Stimulated activated CD8-positive, alpha-beta memory T cell treated with anti-CD3 and anti-CD28 coated beads, Interleukin-15, amount 100 ng/mL, for 24 hours (primary cell): Measurements from ENCODE around the gene NEBL.
"Not testable (repeated sequence)": the region's sequence is repeated elsewhere in the genome, so short reads cannot be mapped to it uniquely, and the experiment has no call there.

ENCODE experiments used
- DNase-seq: peaks from one replicate; pipeline ENCODE4 v3.0.0-alpha.2; 2020; ENCODE audit warnings: low read depth

The NEBL gene, protein sequence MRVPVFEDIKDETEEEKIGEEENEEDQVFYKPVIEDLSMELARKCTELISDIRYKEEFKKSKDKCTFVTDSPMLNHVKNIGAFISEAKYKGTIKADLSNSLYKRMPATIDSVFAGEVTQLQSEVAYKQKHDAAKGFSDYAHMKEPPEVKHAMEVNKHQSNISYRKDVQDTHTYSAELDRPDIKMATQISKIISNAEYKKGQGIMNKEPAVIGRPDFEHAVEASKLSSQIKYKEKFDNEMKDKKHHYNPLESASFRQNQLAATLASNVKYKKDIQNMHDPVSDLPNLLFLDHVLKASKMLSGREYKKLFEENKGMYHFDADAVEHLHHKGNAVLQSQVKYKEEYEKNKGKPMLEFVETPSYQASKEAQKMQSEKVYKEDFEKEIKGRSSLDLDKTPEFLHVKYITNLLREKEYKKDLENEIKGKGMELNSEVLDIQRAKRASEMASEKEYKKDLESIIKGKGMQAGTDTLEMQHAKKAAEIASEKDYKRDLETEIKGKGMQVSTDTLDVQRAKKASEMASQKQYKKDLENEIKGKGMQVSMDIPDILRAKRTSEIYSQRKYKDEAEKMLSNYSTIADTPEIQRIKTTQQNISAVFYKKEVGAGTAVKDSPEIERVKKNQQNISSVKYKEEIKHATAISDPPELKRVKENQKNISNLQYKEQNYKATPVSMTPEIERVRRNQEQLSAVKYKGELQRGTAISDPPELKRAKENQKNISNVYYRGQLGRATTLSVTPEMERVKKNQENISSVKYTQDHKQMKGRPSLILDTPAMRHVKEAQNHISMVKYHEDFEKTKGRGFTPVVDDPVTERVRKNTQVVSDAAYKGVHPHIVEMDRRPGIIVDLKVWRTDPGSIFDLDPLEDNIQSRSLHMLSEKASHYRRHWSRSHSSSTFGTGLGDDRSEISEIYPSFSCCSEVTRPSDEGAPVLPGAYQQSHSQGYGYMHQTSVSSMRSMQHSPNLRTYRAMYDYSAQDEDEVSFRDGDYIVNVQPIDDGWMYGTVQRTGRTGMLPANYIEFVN

DNA sequence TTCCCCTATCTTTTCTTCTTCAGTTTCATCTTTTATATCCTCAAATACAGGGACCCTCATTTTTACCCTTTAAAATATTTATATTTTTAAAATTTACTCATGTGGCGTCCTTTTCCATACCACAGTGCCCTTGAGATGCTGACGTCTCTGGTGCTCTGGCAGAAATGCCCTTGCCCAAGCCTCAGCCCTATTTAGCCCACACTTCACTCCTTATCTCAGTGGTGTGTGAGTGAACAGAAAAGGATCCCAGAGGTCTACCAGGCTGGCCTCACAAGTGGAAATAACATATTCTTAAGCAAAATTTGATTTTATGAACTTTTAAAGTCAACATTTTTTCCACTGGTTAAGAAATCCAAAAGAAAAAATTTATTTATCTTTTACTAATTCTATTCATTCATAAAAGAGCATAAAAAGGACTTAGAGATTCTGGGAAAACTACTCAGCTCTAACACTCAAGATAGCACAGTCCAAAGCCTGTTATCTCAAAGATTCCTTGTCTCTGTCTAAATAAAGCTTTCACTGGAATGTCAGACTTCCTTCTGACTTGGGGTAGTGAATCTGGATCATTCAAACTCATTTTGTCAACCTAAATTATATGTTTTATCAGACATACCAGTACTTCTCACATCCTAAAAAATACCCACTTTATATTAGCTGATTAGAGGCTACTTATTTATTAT lies at the start of gene NEBL:
TSS of gene NEBL (minus strand) at position 166 of the 680 bp plus-strand sequence. CDS start at position 60, 106 bp downstream.
- DNase-seq = no peak

DNA sequence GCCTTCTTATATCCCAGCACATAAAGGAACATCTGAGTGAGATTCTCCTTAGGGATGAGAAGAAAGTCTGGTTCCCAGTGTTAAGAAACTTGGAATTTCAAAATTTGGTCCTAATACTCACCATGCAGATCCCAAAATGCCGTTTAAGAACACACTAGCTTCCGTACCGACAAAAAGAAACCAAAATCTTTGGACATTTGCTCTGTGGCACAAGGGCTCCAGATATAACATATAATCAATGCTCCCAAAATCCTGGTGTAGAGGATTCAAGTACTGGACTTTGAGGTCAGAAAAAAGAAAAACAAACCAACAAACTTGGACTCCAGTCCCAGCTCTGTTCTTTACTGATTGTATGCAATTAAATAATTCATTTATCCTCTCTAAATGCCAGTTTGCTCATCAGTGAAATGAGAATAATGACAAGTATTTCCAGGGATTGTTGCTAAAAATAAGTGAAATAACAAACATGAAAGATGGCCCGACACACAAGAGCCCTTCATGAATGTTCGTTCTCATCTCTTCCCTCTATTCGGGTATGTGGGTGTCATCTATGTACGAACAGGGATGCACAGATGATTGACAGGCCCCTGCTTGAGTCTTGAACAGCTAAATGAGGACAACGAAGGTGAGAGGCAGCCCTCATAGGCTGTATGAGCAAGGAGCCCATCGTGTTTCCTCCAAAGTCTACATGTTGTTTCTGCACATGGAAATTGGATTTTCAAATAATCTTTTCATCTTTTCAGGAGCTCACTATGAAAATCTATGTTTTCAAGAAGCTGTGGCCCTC lies 48.6 kb upstream of the NEBL start:
- DNase-seq = no peak

DNA sequence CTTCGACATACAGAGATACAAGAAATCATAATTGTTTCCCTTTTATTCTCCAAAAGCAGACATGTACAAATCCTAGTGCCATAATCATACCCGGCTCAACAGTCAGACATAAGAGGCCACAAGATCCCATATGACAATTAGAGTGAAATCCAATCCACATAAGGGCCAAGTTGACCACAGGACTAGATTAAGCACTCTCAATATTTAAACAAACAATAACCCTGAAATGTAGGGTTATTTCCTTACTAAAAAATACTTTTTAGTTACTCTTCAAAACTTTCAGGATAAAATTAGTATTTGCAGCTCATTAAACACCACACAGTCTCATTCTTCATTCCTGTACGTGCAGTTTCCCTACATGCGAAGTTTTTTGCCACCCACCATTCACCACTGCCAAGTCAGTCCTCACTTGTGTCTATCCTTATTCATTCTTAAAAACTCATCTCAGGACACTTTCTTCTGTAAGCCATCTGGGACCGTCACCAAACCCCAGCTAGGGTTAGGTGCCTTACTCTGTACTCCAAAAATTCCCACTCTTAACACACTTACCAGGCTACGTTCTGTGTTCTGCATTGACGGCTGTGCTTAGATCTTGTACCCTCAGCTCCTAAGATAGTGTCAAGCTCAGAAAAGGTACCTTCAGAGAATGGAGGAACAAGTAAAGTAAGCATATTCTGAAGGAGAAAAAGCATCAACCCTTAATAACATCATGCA lies 47.8 kb upstream of the NEBL start:
- DNase-seq = no peak

DNA sequence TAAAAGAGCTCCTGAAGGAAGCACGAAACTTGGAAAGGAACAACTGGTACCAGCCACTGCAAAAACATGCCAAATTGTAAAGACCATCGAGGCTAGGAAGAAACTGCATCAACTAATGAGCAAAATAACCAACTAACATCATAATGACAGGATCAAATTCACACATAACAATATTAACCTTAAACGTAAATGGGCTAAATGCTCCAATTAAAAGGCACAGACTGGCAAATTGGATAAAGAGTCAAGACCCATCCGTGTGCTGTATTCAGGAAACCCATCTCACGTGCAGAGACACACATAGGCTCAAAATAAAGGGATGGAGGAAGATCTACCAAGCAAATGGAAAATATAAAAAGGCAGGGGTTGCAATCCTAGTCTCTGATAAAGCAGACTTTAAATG lies 42.3 kb upstream of the NEBL start:
- not testable (repeated sequence) for DNase-seq

DNA sequence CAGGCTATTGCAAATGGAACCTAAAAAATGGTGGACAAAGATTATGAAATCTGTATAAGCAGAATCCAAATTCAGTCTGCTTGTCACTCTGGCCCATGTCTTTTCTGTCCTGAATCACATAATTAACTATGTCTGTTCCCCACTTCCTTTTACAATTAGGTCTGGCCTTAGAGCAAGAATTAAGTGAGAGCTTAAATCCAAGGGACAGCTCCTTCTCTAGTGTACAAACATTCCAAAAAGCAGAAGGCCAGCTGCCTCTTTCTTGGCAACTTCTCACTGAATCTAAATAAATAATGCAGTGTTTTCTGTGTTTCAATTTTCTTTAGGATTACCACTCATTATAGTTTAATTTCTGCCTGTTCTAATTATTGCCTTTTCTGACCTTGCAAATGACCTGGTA lies 39.3 kb upstream of the NEBL start:
- no peak for DNase-seq

DNA sequence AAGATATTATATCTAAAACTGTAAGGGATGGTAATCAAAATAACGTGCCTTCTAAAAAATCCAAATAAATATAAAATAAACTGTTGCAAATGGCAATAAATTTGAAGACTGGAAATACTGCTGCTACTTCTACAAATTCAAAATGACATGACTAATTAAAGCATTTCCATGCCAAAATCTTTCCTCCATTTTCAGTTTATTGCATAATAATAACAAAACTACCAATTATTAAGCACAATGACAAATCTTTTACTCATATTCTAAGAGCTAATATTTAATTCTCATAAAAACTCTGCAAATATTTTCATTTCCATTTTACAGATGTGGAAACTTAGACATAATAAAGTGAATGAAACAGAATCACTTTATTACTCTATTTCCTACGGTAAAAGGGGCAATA lies 38.8 kb upstream of the NEBL start:
- no peak for DNase-seq

DNA sequence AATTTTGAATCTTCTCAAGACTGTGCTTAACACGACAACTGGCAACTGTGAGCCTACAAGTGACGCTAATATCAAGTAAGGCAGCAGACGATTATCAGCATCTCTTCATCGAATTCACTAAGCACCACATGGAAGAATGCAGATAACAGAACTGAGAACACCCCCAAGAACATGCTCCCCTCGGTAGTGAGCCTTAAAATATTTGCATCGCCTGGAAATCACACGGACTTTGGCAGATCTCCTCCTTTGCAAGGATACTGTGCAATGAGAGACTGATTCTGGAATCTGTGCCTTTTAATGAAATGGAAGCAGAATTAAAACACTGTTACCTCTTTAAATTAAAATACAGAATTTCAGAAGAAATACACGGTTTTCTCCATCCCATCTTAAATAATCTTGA lies 38.2 kb upstream of the NEBL start:
- DNase-seq = no peak

DNA sequence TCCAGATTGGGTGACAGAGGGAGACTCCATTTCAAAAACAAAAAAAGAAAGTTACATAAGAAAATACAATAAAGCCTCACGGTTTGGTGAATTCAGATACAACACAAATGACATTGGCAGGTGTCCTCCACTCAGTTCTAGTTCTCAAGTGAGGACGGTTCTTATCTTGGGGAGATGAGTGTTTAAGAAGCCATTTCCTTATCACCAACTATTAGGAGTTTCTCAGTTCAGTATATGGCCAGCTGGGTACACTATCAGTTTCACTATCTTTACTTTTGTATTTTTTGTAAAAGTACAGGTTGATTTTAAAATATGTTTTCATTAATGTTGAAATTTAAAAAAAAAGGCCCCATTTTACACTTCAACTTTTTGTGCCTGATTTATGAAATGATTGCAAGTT lies 36.6 kb upstream of the NEBL start:
- no peak for DNase-seq

DNA sequence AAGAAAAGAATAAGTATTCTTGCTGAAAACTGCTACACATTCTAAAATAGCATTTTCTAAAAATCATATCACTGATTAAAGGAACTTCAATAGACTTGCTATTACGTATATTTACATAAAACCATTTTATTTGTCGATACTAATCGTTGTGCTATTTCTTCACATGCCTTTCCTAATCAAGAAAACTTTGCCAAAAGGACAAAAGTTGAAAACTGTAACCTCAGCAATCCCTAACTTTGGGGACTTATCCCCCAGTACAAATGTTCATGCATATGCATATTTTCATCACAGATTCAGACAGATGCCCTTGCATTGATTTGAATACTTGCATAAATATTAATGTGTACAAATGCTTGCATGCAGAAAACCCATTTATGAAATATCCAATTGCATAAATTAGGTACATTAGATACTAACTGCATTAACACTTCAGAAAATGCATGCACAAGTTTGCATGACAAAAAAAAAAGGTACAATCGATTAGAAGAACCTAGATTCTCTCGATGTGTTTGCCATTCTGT lies 35.6 kb upstream of the NEBL start:
- no peak for DNase-seq

DNA sequence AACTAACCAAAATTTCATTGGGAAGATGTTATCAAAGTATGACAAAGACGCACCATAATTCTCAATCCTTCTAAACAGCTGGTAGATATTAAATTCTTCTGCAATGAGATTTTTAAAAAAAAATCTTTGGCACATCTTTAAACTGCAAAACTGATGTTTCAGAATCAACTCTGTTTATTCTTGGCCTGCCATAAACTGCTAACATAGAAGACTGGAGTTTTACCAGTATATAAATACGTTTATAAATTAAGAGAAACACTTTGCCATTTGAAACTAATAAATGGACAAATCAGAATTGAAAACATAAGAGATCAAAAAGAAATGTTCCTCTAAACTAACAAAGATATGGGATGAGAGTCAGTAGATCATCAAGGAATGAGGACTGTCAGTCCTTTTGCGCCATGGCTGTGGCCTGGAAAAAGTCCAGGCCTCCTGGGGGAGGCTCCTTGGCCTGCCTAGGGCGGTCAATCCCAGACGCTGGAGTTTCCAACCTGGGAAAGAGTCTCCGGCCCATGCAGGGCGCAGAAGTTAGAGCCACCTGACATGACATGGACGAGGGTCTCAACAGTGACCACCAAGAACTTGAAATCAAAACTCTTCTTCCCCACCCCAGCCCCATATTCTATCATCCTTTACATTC lies 34.2 kb upstream of the NEBL start:
- DNase-seq = no peak

DNA sequence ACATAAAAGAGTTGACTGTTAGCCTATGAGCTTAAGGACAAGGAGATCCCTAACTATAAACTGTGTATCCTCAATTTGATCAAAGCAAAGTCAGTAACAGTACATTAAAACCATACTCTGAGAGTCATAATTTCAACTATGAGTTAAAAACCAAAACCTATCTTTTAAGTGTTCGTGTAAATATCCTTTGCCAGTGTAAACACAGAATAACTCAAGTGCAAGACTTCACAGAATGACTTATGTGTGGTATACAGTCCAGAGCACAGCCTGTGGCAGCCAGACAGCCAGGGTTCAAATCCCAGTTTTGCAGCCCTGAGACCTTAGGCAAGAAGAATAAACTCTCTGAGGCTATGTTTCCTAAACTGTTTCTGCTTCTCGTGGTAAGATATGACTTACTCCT lies 30.3 kb upstream of the NEBL start:
- DNase-seq = no peak

DNA sequence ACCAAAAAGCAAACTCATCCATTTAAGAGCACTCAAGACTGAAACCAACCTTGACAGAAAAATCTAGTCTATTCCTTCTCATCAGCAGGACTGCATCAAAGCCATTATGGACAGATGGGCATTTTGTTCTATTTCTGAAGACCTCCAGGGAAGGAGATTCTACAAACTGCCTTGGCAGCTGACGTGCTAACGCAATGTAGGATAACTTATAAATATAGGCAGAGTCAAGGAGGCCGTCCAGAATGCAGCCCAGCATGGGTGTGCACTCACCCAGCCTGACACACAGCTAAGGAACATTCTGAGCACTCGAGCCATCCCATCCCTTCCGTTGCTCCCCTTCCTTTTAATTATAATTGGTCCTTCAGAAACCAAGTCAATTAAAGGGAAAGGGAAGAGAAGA lies 25.3 kb upstream of the NEBL start:
- DNase-seq = no peak

DNA sequence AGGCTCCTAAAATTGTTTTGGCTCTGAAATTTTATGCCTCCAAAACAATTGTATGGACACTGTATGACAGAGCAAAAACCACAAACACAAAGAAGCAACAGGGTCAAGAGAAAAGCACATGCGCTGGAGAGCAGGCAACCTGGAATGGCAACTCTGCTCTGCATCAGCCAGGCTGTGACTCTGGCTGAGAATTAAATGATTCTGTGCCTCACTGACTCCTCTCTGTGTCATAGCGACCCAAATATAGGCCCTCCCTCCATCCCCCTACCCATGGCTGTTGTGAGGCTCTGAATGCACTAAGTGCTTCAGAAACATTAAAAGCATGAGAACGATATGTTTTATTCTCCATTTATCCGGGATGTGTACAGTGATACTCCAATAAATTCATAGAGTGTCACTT lies 24.9 kb upstream of the NEBL start:
- DNase-seq = no peak

DNA sequence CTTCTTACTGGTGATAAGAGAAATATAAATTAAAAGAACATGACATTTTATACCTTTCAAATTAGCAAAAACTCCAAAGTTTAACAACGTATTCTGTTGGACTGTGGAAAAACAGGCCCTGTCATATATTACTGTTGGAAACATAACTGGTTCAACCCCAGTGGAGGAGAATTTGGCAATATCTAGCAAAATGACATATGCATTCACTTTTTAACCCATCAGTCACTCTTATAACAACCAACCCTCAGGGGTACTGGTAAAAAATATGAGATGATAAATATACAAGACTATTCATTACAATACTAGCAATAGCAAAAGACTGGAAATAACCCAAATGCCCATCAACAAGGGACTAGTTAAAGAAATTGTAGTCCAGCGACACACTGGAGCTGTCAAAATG lies 22.9 kb upstream of the NEBL start:
- no peak for DNase-seq

DNA sequence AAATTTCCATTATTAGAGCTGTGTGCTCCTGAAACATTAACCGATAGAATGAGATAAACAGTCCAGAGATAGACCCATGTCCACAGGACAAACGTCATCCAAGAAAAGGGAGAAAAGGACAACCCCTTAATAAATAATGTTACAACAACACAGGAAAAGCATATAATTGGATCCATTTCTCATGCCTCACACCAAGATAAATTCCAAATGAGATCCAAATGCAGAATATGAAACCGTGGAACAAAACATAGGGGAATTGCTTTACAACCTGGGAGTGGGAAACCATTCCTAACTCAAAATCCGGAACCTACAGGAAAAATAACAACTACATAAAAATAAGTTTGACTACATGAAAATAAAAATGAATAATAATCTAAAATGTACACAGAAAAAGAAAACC lies 22.4 kb upstream of the NEBL start:
- DNase-seq = no peak

DNA sequence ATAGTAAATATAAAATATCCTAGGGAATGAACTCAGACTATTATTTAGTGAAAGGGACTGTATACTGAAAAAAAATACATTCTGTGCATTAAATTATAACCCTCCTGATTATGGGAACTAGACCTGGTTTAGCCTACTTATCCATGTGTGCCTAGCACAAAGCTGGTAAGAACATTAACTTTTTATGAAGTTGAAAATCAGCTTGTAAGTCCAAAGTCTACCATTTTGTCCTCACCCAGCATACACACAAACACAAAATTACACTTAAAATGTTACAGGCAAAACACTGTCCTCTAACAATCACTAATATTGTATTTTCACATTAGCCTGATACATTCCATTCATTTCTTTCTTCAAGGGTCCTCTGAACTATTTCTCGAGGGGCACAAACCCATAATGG lies 19.9 kb upstream of the NEBL start:
- DNase-seq = no peak

DNA sequence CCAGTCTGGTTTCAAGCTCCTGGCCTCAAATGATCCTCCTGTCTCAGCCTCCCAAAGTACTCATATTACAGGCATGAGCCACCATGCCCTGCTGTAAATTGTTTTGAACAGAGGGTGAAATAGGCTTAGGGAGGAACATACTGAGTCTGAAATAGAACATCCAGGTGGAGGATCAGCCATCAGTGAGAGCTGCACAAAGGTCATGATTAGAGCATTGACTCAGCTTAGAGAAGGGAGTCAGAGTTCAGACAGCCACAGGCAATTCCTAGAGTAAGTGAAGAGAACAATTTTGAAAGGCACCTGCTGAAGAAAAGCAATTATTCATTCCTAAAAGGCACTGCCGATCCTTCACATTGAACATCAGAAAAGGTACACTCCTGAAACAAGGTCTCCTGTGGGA lies 15.9 kb upstream of the NEBL start:
- no peak for DNase-seq

DNA sequence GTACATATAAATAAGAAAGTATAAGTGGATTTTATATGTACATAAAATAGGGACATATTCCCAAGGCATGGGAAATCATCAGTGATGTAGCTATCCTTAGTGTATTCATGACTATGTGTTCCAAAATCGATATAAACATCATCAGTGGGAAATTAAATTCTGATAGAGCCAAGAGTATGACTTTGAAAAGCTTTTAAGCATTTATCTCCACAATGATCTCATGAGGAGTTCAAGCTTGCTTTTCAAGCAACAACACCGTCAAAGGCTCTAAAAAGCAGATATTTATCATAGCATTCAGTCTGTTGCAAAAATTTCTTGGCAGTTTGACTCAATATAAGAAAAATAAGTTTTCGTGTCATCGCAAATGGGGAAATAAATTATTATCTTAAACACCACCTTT lies 14.5 kb upstream of the NEBL start:
- DNase-seq = no peak

DNA sequence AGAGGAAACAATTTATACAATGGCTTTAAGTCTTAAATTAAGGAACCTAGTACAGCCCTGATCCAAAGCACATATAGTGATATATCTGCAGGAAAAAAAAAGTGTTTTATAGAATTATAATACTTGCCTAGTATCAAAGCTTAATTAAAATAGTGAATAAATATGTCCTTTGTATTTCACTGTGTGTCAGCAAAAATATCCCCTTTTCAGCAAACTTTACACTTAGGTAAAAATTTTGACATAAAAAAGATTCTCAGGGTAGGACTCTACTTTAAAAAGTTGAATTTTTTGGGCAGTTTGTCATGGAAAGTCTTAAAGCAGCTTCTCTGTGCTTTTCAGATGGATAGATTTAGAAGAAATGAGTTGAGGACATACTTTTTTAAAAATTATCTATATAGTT lies 12.7 kb upstream of the NEBL start:
- no peak for DNase-seq

DNA sequence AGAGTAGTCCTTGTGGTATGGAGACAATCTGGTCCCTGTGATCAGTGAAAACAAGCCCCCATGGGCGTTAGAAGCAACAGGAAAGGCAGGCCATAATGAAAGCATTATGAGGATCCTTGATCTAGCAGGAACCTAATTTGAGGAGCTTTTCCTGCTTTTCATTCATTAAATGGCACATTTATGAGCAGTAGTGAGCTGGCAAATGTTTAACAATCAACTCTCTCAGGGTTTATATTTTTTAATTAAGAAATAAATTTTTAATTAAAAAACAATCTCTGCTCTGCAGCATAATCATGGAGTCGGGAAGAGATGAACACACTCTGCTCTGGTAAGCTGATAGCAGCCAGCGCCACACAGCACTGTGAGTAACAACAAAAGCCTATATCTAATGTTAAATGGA lies 11.3 kb upstream of the NEBL start:
- no peak for DNase-seq
